SK-N-SH treated with all-trans-retinoic acid at 6 μM for 48 hours (cell line): ENCODE results near the gene ART5.

Experiments used
- ATAC-seq: fragments of 200-7000 bp; cut with Tn5 transposase; 3 replicates; pipeline ENCODE4 v1.9.1; 2020; ENCODE audit warnings: mild to moderate bottlenecking, moderate library complexity
- BACH2 ChIP-seq: fragments of 250-450 bp; sonication (Bioruptor Pico); IDR thresholded peaks from 2 replicates; pipeline ENCODE4 v1.9.0; 2021; ENCODE audit warnings: mild to moderate bottlenecking, borderline replicate concordance
- GLIS3 ChIP-seq: fragments of 250-450 bp; sonication (Bioruptor Pico); IDR thresholded peaks from 2 replicates; pipeline ENCODE4 v1.5.0; 2020; ENCODE audit warnings: mild to moderate bottlenecking, moderate library complexity
- ISL1 ChIP-seq: fragments of 250-450 bp; sonication (Bioruptor Pico); IDR thresholded peaks from 2 replicates; pipeline ENCODE4 v2.1.2; 2022; ENCODE audit warnings: mild to moderate bottlenecking, moderate library complexity
- OSR1 ChIP-seq: fragments of 250-450 bp; sonication (Bioruptor Pico); IDR thresholded peaks from 2 replicates; pipeline ENCODE4 v1.8.0; 2022; ENCODE audit warnings: moderate library complexity, mild to moderate bottlenecking, inconsistent platforms
- PPARA ChIP-seq: fragments of 250-450 bp; sonication (Bioruptor Pico); IDR thresholded peaks from 2 replicates; pipeline ENCODE4 v1.5.0; 2020; ENCODE audit warnings: mild to moderate bottlenecking, borderline replicate concordance
- RARB ChIP-seq: fragments of 250-450 bp; sonication (Bioruptor Pico); IDR thresholded peaks from 2 replicates; pipeline ENCODE4 v1.8.0; 2021; ENCODE audit warnings: mild to moderate bottlenecking, moderate library complexity
- SNAI2 ChIP-seq: fragments of 250-450 bp; sonication (Bioruptor Pico); IDR thresholded peaks from 2 replicates; pipeline ENCODE4 v1.5.0; 2020; ENCODE audit warnings: mild to moderate bottlenecking, moderate library complexity
- TOX ChIP-seq: fragments of 250-450 bp; sonication (Bioruptor Pico); IDR thresholded peaks from 2 replicates; pipeline ENCODE4 v1.8.0; 2021; ENCODE audit warnings: mild to moderate bottlenecking, moderate library complexity, borderline replicate concordance
- ZC3H10 ChIP-seq: fragments of 250-450 bp; sonication (Bioruptor Pico); IDR thresholded peaks from 2 replicates; pipeline ENCODE4 v1.5.1; 2021; ENCODE audit warnings: mild to moderate bottlenecking, moderate library complexity
- ZFP3 ChIP-seq: fragments of 250-450 bp; sonication (Bioruptor Pico); IDR thresholded peaks from 2 replicates; pipeline ENCODE4 v1.5.0; 2020; ENCODE audit warnings: mild to moderate bottlenecking, moderate library complexity
- ZFP30 ChIP-seq: fragments of 450-650 bp; formaldehyde crosslinking; IDR thresholded peaks from 2 replicates; pipeline ENCODE4 v1.5.0; 2022; ENCODE audit warnings: mild to moderate bottlenecking, moderate library complexity
- ZNF565 ChIP-seq: fragments of 450-650 bp; formaldehyde crosslinking; conservative IDR thresholded peaks from 2 replicates; pipeline ENCODE4 v1.5.0; 2020; ENCODE audit warnings: low read depth, mild to moderate bottlenecking, moderate library complexity
- ZNF8 ChIP-seq: fragments of 450-650 bp; formaldehyde crosslinking; IDR thresholded peaks from 2 replicates; pipeline ENCODE4 v1.5.0; 2020; ENCODE audit warnings: mild to moderate bottlenecking, moderate library complexity
- TF ChIP-seq, protein P1 (sequence below): fragments of 250-450 bp; sonication (Bioruptor Pico); IDR thresholded peaks from 2 replicates; pipeline ENCODE4 v1.8.0; 2021; ENCODE audit warnings: low read depth, mild to moderate bottlenecking, moderate library complexity, borderline replicate concordance
- TF ChIP-seq, protein P2 (sequence below): fragments of 250-450 bp; sonication (Bioruptor Pico); IDR thresholded peaks from 2 replicates; pipeline ENCODE4 v1.8.0; 2020; ENCODE audit warnings: mild to moderate bottlenecking, moderate library complexity, borderline replicate concordance
- TF ChIP-seq, protein P3 (sequence below): fragments of 250-450 bp; sonication (Bioruptor Pico); IDR thresholded peaks from 2 replicates; pipeline ENCODE4 v1.5.1; 2020; ENCODE audit warnings: low read depth, mild to moderate bottlenecking, moderate library complexity
- TF ChIP-seq, protein P4 (sequence below): fragments of 250-450 bp; sonication (Bioruptor Pico); IDR thresholded peaks from 2 replicates; pipeline ENCODE4 v1.5.1; 2021; ENCODE audit warnings: mild to moderate bottlenecking, moderate library complexity
- TF ChIP-seq, protein P5 (sequence below): fragments of 250-450 bp; sonication (Bioruptor Pico); IDR thresholded peaks from 2 replicates; pipeline ENCODE4 v1.5.0; 2020; ENCODE audit warnings: mild to moderate bottlenecking, moderate library complexity

The ART5 gene

DNA sequence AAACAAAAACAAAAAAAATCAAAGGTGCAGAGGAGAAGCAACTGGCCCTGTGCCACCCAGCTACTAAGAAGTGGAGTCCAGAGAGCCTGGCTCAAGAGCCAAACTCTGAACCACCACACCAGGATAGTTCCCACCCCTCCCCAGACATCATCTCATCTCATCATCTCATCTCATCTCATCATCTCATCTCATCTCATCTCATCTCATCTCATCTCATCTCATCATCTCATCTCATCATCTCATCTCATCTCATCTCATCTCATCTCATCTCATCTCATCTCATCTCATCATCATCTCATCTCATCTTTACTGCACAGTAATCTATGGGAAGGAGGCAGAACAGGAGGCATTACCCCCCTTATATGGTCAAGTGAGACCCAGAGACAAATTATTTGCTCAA, 21.1 kb upstream of the ART5 start:
- TF ChIP-seq ZFP30 (no peak), TOX (CRISPR knock-in tag) (no peak), BACH2 (no peak), ZNF8 (CRISPR knock-in tag) (no peak), OSR1 (CRISPR knock-in tag) (no peak)
- TF ChIP-seq, protein P1, sequence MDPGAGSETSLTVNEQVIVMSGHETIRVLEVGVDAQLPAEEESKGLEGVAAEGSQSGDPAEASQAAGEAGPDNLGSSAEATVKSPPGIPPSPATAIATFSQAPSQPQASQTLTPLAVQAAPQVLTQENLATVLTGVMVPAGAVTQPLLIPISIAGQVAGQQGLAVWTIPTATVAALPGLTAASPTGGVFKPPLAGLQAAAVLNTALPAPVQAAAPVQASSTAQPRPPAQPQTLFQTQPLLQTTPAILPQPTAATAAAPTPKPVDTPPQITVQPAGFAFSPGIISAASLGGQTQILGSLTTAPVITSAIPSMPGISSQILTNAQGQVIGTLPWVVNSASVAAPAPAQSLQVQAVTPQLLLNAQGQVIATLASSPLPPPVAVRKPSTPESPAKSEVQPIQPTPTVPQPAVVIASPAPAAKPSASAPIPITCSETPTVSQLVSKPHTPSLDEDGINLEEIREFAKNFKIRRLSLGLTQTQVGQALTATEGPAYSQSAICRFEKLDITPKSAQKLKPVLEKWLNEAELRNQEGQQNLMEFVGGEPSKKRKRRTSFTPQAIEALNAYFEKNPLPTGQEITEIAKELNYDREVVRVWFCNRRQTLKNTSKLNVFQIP (CRISPR knock-in tag), result no peak
- TF ChIP-seq, protein P2, sequence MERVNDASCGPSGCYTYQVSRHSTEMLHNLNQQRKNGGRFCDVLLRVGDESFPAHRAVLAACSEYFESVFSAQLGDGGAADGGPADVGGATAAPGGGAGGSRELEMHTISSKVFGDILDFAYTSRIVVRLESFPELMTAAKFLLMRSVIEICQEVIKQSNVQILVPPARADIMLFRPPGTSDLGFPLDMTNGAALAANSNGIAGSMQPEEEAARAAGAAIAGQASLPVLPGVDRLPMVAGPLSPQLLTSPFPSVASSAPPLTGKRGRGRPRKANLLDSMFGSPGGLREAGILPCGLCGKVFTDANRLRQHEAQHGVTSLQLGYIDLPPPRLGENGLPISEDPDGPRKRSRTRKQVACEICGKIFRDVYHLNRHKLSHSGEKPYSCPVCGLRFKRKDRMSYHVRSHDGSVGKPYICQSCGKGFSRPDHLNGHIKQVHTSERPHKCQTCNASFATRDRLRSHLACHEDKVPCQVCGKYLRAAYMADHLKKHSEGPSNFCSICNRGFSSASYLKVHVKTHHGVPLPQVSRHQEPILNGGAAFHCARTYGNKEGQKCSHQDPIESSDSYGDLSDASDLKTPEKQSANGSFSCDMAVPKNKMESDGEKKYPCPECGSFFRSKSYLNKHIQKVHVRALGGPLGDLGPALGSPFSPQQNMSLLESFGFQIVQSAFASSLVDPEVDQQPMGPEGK (CRISPR knock-in tag), result no peak
- TF ChIP-seq, protein P3, sequence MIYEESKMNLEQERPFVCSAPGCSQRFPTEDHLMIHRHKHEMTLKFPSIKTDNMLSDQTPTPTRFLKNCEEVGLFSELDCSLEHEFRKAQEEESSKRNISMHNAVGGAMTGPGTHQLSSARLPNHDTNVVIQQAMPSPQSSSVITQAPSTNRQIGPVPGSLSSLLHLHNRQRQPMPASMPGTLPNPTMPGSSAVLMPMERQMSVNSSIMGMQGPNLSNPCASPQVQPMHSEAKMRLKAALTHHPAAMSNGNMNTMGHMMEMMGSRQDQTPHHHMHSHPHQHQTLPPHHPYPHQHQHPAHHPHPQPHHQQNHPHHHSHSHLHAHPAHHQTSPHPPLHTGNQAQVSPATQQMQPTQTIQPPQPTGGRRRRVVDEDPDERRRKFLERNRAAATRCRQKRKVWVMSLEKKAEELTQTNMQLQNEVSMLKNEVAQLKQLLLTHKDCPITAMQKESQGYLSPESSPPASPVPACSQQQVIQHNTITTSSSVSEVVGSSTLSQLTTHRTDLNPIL (CRISPR knock-in tag), result no peak
- TF ChIP-seq, protein P4, sequence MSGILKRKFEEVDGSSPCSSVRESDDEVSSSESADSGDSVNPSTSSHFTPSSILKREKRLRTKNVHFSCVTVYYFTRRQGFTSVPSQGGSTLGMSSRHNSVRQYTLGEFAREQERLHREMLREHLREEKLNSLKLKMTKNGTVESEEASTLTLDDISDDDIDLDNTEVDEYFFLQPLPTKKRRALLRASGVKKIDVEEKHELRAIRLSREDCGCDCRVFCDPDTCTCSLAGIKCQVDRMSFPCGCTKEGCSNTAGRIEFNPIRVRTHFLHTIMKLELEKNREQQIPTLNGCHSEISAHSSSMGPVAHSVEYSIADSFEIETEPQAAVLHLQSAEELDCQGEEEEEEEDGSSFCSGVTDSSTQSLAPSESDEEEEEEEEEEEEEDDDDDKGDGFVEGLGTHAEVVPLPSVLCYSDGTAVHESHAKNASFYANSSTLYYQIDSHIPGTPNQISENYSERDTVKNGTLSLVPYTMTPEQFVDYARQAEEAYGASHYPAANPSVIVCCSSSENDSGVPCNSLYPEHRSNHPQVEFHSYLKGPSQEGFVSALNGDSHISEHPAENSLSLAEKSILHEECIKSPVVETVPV (CRISPR knock-in tag), result no peak
- no peak for ATAC-seq

DNA sequence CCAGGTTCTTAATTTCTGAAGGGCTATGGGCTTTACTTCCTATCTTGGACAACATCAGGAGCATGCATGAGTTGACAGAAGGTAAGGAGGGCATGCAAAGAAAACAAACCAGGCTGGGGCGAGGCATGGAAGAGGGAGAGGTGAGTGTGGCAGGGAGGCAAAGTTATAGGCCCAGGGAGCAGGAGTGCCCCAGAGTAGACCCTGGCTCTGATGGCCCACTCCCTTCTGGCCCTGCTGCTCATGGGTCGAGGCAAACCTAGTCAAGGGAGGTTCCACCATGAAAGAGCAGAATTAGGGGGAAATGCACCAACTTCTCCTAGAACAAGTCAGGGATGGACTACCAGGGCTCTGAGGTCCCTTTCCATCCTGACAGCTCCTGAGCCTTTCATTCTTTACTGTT, 19.2 kb upstream of the ART5 start:
- ATAC-seq, result no peak; the same call in 2 of the 3 replicates
- TF ChIP-seq PPARA (CRISPR knock-in tag), result no peak

DNA sequence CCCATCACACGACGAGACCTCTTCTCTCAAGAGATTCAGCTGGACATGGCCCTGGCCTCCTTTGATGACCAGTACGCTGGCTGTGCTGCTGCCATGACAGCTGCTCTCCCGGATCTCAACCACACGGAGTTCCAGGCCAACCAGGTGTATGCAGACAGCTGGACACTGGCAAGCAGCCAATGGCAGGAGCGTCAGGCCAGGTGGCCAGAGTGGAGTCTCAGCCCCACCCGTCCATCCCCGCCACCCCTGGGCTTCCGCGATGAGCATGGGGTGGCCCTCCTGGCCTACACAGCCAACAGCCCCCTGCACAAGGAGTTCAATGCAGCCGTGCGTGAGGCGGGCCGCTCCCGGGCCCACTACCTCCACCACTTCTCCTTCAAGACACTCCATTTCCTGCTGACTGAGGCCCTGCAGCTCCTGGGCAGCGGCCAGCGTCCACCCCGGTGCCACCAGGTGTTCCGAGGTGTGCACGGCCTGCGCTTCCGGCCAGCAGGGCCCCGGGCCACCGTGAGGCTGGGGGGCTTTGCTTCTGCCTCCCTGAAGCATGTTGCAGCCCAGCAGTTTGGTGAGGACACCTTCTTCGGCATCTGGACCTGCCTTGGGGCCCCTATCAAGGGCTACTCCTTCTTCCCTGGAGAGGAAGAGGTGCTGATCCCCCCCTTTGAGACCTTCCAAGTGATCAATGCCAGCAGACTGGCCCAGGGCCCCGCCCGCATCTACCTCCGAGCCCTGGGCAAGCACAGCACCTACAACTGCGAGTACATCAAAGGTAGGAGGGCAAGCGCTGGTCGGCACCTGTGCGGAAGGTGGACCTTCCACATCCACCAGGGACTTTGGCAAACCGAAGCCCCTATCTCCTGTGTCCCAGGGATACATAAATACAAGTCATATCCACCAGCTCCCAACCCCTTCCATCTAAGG, 18.1 kb upstream of the ART5 start:
- no peak for ATAC-seq
- TF ChIP-seq SNAI2 (no peak), ZFP30 (no peak), ZNF565 (CRISPR knock-in tag) (no peak), RARB (CRISPR knock-in tag) (no peak), GLIS3 (no peak), BACH2 (no peak), ZFP3 (CRISPR knock-in tag) (no peak), ZC3H10 (CRISPR knock-in tag) (no peak), ISL1 (CRISPR knock-in tag) (no peak)
- TF ChIP-seq, protein P3 (CRISPR knock-in tag), result no peak
- TF ChIP-seq, protein P4 (CRISPR knock-in tag), result no peak
- TF ChIP-seq, protein P5, sequence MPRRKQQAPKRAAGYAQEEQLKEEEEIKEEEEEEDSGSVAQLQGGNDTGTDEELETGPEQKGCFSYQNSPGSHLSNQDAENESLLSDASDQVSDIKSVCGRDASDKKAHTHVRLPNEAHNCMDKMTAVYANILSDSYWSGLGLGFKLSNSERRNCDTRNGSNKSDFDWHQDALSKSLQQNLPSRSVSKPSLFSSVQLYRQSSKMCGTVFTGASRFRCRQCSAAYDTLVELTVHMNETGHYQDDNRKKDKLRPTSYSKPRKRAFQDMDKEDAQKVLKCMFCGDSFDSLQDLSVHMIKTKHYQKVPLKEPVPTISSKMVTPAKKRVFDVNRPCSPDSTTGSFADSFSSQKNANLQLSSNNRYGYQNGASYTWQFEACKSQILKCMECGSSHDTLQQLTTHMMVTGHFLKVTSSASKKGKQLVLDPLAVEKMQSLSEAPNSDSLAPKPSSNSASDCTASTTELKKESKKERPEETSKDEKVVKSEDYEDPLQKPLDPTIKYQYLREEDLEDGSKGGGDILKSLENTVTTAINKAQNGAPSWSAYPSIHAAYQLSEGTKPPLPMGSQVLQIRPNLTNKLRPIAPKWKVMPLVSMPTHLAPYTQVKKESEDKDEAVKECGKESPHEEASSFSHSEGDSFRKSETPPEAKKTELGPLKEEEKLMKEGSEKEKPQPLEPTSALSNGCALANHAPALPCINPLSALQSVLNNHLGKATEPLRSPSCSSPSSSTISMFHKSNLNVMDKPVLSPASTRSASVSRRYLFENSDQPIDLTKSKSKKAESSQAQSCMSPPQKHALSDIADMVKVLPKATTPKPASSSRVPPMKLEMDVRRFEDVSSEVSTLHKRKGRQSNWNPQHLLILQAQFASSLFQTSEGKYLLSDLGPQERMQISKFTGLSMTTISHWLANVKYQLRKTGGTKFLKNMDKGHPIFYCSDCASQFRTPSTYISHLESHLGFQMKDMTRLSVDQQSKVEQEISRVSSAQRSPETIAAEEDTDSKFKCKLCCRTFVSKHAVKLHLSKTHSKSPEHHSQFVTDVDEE (CRISPR knock-in tag), result no peak
